Body of pancreas (tissue), 4 donors: Measurements from ENCODE around the gene MAP2.

Experiments used
- CTCF ChIP-seq, 7 experiments: fragments of 450-650 bp in 4 of 7; fragments of 200-600 bp in 3 of 7; sonication (generic) in 3 of 7; IDR thresholded peaks; one replicate each; pipeline ENCODE4 v1.5.1; 2016 to 2019; ENCODE audit warnings: antibody characterized with exemption in 7 of 7
- POLR2A ChIP-seq, 3 donors: fragments of 450-650 bp; IDR thresholded peaks; one replicate each; pipeline ENCODE4 v1.6.1; 2016; ENCODE audit warnings: antibody characterized with exemption in 3 of 3, mild to moderate bottlenecking in 2 of 3

- TF ChIP-seq CTCF (IDR thresholded peaks at IDR 0.05) (no peak), POLR2A (IDR thresholded peaks at IDR 0.05) (no peak)
These were observed 200.5 kb downstream of the MAP2 start for GRCh38 chr2:209624192-209624938.
